Measurements from ENCODE around the gene LONRF2.
"Not testable (repeated sequence)": the region's sequence is repeated elsewhere in the genome, so short reads cannot be mapped to it uniquely, and the experiment has no call there.

- TF ChIP-seq CTCF, POLR2A, EP300, POLR2AphosphoS5 (IDR thresholded peaks at IDR 0.05): not testable (repeated sequence)
Measured at GRCh38 chr2:100248556-100248955, 73.7 kb downstream of the LONRF2 start.
